Measurements from ENCODE around the gene PACSIN2.

Gene PACSIN2

DNA sequence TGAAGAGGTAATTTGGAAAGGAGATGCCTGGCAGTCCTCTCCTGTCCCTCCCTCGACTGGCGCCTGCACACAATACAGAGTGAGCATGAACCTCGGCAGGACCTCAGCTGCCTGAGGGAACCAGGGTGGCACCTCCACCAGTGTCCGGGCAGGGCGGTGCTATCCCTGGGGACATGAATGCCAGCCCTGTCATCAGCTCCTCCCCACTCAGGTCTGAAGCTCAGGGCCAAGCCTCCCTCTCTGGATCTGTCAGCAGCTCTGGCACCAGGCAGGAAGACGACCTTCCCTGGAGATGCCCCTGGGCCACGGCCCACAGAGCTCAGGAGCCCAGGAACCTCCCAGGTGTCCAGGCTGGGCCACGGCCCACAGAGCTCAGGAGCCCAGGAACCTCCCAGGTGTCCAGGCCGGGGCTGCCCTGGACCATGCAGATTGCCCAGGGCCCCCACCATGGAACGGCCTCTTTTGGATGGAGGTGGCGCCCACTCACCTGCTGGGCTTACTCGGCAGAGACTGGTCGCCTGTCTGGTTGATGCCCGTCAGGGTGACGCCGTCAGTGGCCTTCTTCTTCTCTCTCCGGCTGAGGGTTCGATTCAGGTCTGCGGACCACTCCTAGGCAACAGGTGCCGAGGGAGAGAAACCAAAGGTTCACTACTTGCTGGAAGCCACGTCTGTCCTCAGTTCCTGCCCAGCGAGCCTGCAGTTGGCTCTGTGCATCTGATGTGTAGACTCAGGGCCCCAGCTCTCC is 136.2 kb downstream of the PACSIN2 start:
- DNase-seq = no peak

GRCh38 chr22:42877597-42878340 is 137.2 kb downstream of the PACSIN2 start:
- no peak for DNase-seq

DNA sequence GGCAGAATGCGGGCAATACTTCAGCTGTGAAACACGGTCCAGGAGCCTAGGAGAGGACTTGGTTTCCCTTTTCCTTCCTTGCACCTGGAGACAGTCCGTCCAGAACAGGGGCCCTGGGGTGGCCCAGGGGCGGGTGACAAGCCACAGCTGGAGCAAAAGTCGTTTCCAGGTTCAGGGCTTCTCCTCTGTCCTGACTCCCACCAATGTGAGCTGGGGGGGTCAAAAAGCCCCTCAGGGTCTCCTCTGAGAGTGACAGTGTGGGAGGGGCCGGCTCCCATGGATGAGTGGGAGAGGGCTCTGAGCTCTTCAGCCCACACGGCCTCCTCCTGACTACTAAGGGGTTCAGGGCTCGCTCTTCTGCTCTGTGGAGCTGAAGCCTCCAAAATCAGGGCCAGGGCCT is 137.8 kb downstream of the PACSIN2 start:
- DNase-seq = no peak

- DNase-seq = no peak
Measured at GRCh38 chr22:42876041-42876440, 138.9 kb downstream of the PACSIN2 start.

DNA sequence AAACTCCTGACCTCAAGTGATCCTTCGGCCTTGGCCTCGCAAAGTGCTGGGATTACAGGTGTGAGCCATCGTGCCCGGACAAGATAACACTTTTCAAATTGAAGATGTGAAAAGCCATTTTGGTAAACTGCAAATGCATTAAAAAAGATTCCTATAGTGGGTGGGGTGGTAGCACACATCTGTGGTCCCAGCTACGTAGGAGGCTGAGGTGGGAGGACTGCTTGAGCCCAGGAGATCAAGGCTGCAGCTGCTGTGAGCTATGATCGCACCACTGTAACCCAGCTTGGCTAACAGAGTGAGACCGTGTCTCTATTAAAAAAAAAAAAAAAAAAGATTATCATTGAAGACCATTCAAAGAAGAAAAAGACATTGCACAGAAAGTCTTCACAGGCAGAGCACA is 140.9 kb downstream of the PACSIN2 start:
- DNase-seq = no peak

GRCh38 chr22:42873356-42873755 is 141.6 kb downstream of the PACSIN2 start:
- no peak for DNase-seq

DNA sequence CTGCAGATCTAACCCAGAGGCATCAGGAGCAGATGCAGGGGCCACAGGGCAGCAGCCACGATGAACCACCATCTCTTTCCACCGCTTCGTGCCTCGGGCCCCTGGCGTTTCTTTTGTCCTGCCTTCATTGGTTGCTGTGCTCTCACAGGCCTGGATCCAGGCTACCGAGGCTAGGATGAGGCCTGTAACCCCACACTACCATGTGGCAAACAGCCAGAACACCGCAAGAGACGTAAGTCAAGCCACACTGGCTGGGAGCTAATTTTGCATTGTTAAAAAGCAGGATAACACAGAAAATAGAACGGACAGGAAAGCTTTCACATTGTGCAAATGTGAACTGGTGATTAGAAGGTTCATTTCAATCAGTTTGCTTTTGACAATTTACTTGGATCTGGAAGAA is 142.1 kb downstream of the PACSIN2 start:
- DNase-seq = no peak

GRCh38 chr22:42871146-42872050 is 143.6 kb downstream of the PACSIN2 start:
- no peak for DNase-seq

DNA sequence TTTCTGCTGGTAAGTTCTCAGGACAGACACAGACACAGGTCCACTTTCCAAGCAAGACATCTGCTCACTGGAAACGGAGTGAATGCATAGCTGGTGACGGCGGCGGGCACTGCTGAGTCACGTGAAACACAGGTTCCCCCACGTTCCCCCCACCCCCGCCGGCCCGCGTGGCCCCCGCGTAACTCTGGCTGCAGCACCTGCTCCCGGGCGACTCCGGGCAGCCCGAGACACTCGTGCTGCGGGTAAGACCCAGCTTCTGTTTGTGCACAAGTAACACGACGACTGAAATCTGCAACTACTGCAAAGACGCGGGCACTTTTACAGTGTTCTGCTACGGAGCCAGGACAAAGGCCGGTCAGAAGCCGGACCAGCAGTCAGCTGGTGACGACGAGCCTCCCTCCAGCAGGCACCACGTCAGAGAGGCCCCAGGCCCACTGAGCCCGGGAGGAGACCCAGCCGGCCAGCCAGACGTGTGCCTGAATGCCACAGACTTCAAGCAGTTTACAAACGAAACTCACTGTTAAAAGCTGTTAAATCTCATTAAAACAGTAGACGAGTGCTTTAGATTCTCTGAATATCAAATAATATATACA is 145.0 kb downstream of the PACSIN2 start:
- DNase-seq = no peak

GRCh38 chr22:42869463-42869862 is 145.5 kb downstream of the PACSIN2 start:
- DNase-seq = no peak

DNA sequence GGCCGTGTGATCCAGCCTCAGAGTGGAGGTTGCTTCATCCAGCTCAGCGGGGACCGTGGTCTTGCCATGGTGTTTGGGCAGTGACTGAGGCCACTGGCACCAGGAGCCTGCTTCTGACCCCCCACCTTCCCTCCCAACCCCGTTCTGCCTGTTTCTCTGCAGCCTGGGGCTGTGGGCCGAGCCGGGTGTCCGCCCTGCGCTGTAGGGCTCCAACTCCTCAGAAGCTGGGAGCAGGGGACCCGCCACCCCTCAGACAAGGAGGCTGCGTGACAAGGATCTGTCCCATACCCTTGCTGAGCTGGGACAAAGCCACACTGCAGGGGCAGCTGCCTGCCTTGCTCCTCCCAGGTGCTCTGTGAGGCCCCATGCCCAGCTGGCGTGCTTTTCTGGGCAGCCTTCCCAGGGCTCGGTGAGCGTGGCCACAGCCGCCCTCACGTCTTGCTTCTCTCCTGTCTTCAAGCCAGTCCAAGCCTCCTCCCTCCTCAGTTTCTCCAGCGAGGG is 146.1 kb downstream of the PACSIN2 start:
- no peak for DNase-seq

DNA sequence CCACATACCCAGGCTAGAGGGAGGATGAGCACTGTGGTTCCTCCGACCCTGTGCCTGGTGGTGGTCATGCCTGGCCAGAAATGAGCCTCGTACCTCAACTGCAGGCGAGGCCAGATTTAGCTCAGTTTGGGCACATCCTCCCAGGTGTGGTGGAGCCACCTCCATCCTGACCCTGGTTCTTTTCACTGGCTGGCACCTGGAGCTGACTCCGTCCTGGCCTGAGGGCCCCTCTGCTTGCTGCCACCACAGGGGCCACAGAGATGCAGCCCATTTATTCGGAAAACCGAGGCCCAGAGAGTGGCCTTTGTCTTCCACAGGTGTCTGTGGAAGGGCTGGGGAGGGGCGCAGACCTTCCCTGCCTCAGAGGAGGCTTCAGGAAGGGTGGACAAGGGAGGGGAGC is 148.8 kb downstream of the PACSIN2 start:
- no peak for DNase-seq

DNA sequence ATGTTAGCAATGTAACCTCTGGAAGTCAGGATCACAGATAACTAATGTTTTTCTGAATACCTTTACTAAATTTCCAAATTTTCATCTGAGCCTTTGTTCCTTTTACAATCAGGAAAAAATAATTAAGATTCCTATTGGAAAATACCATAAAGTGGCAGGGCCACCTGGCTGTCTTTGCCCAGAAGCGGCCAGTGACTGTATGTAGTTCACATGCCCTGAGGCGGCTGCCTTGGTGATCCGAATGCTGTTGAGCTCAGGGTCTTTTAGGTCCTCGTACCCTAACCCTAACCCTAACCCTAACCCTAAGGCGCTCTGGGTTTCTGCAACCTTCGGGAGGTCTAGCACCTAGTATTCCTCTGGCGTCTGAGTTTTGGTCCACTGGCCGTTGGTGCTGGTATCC is 149.4 kb downstream of the PACSIN2 start:
- no peak for DNase-seq

DNA sequence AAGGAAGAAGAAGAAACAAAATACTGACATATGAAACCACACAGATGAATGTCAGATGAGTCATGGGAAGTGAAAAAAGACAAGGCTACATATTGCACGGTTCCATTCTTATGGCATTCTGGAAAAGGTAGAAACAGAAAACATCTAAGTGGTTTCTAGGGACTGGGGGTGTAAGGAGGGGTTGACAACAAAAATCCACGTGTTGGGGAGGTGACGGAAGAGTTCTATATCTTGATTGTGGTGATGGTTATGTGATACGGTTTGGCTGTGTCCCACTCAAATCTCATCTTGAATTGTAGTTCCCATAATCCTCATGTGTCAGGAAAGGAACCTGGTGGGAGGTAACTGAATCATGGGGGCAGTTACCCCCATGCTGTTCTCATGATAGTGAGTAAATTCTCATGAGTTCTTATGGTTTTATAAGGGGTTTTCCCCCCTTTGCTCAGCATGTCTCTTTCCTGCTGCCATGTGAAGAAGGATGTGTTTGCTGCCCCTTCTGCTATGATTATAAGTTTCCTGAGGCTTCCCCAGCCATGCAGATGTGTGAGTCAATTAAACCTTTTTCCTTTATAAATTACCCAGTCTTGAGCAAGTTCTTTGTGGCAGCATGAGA is 151.5 kb downstream of the PACSIN2 start:
- DNase-seq = no peak

- DNase-seq = no peak
Measured at GRCh38 chr22:42862045-42862734, 152.8 kb downstream of the PACSIN2 start.

GRCh38 chr22:42860968-42861367 is 154.0 kb downstream of the PACSIN2 start:
- no peak for DNase-seq

DNA sequence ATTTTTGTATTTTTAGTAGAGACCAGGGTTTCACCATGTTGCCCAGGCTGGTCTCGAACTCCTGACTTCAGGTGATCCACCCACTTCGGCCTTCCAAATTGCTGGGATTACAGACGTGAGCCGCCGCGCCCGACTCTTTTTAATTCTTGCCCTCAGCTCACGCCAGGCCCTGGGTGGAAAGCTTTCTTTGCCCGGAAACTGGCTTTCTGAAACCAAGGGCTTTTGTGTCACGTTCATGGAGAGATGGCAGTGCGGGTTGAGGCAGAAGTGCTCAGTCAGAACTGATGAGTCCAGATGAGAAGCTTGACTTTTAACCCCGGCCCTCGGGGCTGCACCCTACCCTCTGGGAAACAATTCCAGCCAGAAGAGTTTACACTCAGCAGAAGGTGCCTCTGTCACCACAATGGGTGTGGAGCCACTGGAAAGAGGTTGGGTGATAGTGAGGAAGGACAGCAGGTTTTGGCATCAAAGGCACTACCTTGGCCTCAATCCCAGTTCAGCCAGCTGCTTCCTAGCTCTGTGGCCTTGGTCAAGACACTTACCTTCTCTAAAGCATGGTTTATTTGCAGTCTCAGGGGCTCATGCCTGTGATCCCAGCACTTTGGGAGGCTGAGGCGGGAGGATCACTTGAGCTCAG is 157.0 kb downstream of the PACSIN2 start:
- DNase-seq = no peak

DNA sequence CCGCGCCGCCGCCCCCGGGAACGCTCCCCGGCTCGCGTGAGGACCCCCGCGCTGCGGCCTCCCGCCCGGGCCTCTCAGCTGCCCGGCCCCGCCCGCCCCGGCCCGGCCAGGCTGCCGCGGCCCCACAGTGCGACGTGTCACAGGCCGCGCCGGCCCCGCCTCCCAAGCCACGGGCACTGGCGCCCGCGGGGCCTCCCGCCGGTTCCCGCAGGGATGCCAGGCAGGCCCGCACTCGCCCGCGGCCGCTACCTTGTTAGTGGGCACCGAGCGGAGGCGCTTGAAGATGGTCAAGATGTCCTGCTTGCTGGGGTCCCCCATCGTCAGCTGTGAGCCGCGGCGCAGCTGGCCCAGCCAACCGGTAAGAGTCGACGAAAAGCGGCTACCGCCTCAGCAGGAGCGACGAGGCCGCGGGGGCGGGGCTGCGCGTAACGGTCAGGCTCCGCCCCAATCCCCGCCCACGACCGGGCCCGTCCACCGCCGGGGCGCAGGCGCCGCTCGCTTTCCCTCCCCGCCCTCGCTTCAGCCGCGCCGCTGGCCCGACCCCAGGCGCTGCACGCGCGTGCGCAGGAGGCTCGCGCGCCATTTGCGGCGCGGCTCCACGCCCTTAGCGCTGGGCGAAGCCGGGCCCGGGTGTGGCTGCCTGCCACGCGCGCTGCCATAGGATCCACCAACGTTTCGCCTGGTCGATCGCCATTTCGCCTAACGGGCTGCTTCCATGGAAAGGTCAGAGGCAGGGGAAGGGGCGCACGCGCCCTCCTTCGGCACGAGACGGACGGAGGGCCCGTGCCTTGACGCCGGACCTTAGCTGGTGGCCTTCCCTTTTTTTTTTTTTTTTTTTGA is 157.9 kb downstream of the PACSIN2 start, which contains the start of gene ARFGAP3:
Gene ARFGAP3 (minus strand): TSS at position 409 of the 840 bp plus-strand sequence. CDS start 91 bp downstream, at position 318.
- peak; percentile 97 for DNase-seq

DNA sequence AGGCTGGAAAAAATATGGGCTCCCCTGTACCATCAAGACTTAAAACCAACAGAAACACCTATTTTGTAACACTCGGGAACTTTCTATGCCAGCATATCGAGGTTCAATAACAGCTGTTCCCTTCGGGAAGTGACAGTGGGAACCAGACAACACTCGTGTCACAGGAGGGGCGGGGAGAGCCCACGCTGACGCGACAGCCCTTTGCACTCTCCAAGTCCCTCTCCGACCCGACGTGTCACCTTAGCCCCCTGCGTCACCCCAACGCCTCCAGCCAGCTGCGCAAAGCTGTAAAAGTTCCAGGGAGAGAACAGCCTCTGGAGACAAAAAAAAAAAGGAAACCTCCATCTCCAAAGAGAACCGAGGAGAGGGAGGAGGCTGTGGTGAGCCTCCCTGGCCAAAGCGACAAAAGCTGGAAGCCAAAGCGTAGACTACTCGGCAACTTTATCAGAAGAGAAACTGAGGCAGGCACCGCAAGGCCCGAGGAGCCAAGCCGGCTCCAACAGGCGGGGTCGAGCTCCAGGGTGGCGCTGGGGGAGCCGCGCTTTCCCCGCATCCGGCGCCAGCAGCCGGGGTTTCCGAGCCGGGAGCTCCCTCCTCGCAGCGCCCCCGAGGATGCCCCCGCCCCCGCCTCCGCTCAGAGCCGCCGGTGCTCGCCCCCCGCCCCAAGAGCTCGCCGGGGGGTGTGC is 158.6 kb downstream of the PACSIN2 start:
- peak; percentile 55 for DNase-seq
